ENCODE measurements around the gene CLSTN1. TPM values are rescaled to one million over a fixed set of nuclear protein-coding genes. Genes with fewer than 3 reads are reported as not detected.

Gene CLSTN1
- total RNA-seq, 1 donor from 2014 or later, result 84.8 TPM

GRCh38 chr1:9688599-9688998 is 135.2 kb downstream of the CLSTN1 start:
- Mint-ChIP-seq H3K9me3 (ENCODE audit: unreplicated experiment) (no peaks in the 10 kb centered on the region), H3K4me1 (ENCODE audit: unreplicated experiment) (peaks cover 31% of the 10 kb centered on the region)

GRCh38 chr1:9687874-9688582 is 135.7 kb downstream of the CLSTN1 start:
- no peak overlapping the region for H3K27ac Mint-ChIP-seq (ENCODE audit: unreplicated experiment)
- TF ChIP-seq CTCF (IDR thresholded peaks at IDR 0.05; ENCODE audit: unreplicated experiment), result no peak

More at GRCh38 chr1:9688599-9688998, 135.2 kb downstream of the CLSTN1 start:
- no peak for TF ChIP-seq CTCF (IDR thresholded peaks at IDR 0.05; ENCODE audit: unreplicated experiment)
- Mint-ChIP-seq H3K27me3 (ENCODE audit: unreplicated experiment) (no peaks in the 10 kb centered on the region), H3K27ac (ENCODE audit: unreplicated experiment) (no peak overlapping the region), H3K36me3 (ENCODE audit: low read depth, unreplicated experiment) (peaks cover 10% of the 10 kb centered on the region), H3K4me3 (ENCODE audit: unreplicated experiment) (peak overlapping the region; percentile 90)
- no peak for DNase-seq (ENCODE audit: low spot score)

GRCh38 chr1:9687120-9687873 is 136.5 kb downstream of the CLSTN1 start:
- no peaks in the 10 kb centered on the region for H3K27me3 Mint-ChIP-seq (ENCODE audit: unreplicated experiment)
- no peak for TF ChIP-seq CTCF (IDR thresholded peaks at IDR 0.05; ENCODE audit: unreplicated experiment)
- no peaks in the 10 kb centered on the region for H3K9me3 Mint-ChIP-seq (ENCODE audit: unreplicated experiment)
- peaks cover 10% of the 10 kb centered on the region for H3K36me3 Mint-ChIP-seq (ENCODE audit: low read depth, unreplicated experiment)
- H3K4me3 Mint-ChIP-seq (ENCODE audit: unreplicated experiment), result peak overlapping the region; percentile 90
- DNase-seq (ENCODE audit: low spot score), result peak; percentile 60
- no peak overlapping the region for H3K27ac Mint-ChIP-seq (ENCODE audit: unreplicated experiment)
- H3K4me1 Mint-ChIP-seq (ENCODE audit: unreplicated experiment), result peaks cover 30% of the 10 kb centered on the region

More at GRCh38 chr1:9687874-9688582, 135.7 kb downstream of the CLSTN1 start:
- peak; percentile 47 for DNase-seq (ENCODE audit: low spot score)
- H3K9me3 Mint-ChIP-seq (ENCODE audit: unreplicated experiment), result no peaks in the 10 kb centered on the region
- H3K4me3 Mint-ChIP-seq (ENCODE audit: unreplicated experiment), result peak overlapping the region; percentile 90
- no peaks in the 10 kb centered on the region for H3K27me3 Mint-ChIP-seq (ENCODE audit: unreplicated experiment)
- peaks cover 30% of the 10 kb centered on the region for H3K4me1 Mint-ChIP-seq (ENCODE audit: unreplicated experiment)
- peaks cover 10% of the 10 kb centered on the region for H3K36me3 Mint-ChIP-seq (ENCODE audit: low read depth, unreplicated experiment)

GRCh38 chr1:9684801-9685200 is 139.0 kb downstream of the CLSTN1 start:
- no peak overlapping the region for H3K4me3 Mint-ChIP-seq (ENCODE audit: unreplicated experiment)
- H3K27me3 Mint-ChIP-seq (ENCODE audit: unreplicated experiment), result no peaks in the 10 kb centered on the region
- no peak overlapping the region for H3K27ac Mint-ChIP-seq (ENCODE audit: unreplicated experiment)
- no peak for TF ChIP-seq CTCF (IDR thresholded peaks at IDR 0.05; ENCODE audit: unreplicated experiment)
- DNase-seq (ENCODE audit: low spot score), result no peak
- no peaks in the 10 kb centered on the region for H3K36me3 Mint-ChIP-seq (ENCODE audit: low read depth, unreplicated experiment)
- H3K9me3 Mint-ChIP-seq (ENCODE audit: unreplicated experiment), result no peaks in the 10 kb centered on the region
- H3K4me1 Mint-ChIP-seq (ENCODE audit: unreplicated experiment), result peaks cover 14% of the 10 kb centered on the region

GRCh38 chr1:9680828-9681227 is 142.9 kb downstream of the CLSTN1 start:
- Mint-ChIP-seq H3K27me3 (ENCODE audit: unreplicated experiment) (no peaks in the 10 kb centered on the region), H3K4me3 (ENCODE audit: unreplicated experiment) (no peak overlapping the region), H3K27ac (ENCODE audit: unreplicated experiment) (no peak overlapping the region), H3K4me1 (ENCODE audit: unreplicated experiment) (peaks cover 5% of the 10 kb centered on the region), H3K9me3 (ENCODE audit: unreplicated experiment) (no peaks in the 10 kb centered on the region), H3K36me3 (ENCODE audit: low read depth, unreplicated experiment) (no peaks in the 10 kb centered on the region)
- no peak for TF ChIP-seq CTCF (IDR thresholded peaks at IDR 0.05; ENCODE audit: unreplicated experiment)
- no peak for DNase-seq (ENCODE audit: low spot score)

Measured in endothelial cell (in vitro differentiated cells).